Upper lobe of right lung (tissue), 1 donor: ENCODE data around the gene METTL13. TPM values are rescaled to one million over a fixed set of nuclear protein-coding genes. Genes with fewer than 3 reads are reported as not detected.

Experiments used
- ATAC-seq: fragments of 200-7000 bp; cut with Tn5 transposase; one replicate; pipeline ENCODE4 v1.9.1; 2020; ENCODE audit warnings: mild to moderate bottlenecking, moderate library complexity
- DNase-seq: peaks from one replicate; pipeline ENCODE4 v3.0.0-alpha.2; 2020
- H3K27ac ChIP-seq: fragments of 200-600 bp; one replicate; pipeline ENCODE4 v1.8.0; 2022
- H3K27me3 ChIP-seq: fragments of 200-600 bp; one replicate; pipeline ENCODE4 v1.8.0; 2022; ENCODE audit warnings: mild to moderate bottlenecking
- H3K36me3 ChIP-seq: fragments of 200-600 bp; one replicate; pipeline ENCODE4 v1.8.0; 2022
- H3K4me1 ChIP-seq: fragments of 200-600 bp; one replicate; pipeline ENCODE4 v1.8.0; 2022
- H3K4me3 ChIP-seq: fragments of 200-600 bp; one replicate; pipeline ENCODE4 v1.8.0; 2022; ENCODE audit warnings: mild to moderate bottlenecking
- H3K9me3 ChIP-seq: fragments of 200-600 bp; one replicate; pipeline ENCODE4 v1.8.0; 2022
- CTCF ChIP-seq: fragments of 200-600 bp; IDR thresholded peaks from one replicate; pipeline ENCODE4 v1.8.0; 2022; ENCODE audit warnings: antibody characterized with exemption
- intact Hi-C: fragments of 100-400 bp; cut with DNase I; formaldehyde crosslinking; loops from one replicate; pipeline ENCODE4 v1.11.0; 2022
- long read RNA-seq: library from polyadenylated mRNA; unstranded; transcript quantifications from one replicate; pipeline ENCODE4 v2.0.0, GENCODE V29; 2021
- total RNA-seq: library from RNA; stranded (reverse); fragmentation: NEBNext Ultra II Directional; extraction: Animal tissue kit (Norgen Biotek cat#: 25700); gene quantifications from one replicate; pipeline ENCODE4 v1.2.1, GENCODE V29; 2021
- donor health status: DM: no; HTN: yes; CAD: no; lungs with severe emphysema.

METTL13 gene
- 27.8 TPM for total RNA-seq
- long read RNA-seq, transcript METTL13-201 (8 exons, 3,327 nt): major isoform, 44 of 62 reads
- long read RNA-seq, partial matches to known transcripts: 7 of 62 reads
- long read RNA-seq, other reads (novel, unspliced or antisense): 8 of 62 reads

GRCh38 chr1:171781176-171781875, at the start of gene METTL13:
Gene METTL13 (plus strand): TSS chr1:171781660. CDS start chr1:171781968, 308 bp downstream.
- Histone ChIP-seq H3K4me1 (peaks cover 16% of the 10 kb centered on the region), H3K27ac (peak within 1 kb of the TSS; percentile 84), H3K36me3 (peaks cover 17% of the 10 kb centered on the region), H3K4me3 (peak within 1 kb of the TSS; percentile 81), H3K27me3 (no peaks in the 10 kb centered on the region), H3K9me3 (no peaks in the 10 kb centered on the region)
- intact Hi-C loops: no loop called here
- peak; percentile 99 for DNase-seq
- no peak for TF ChIP-seq CTCF
- ATAC-seq: peak; percentile 99

GRCh38 chr1:171736196-171736595, 45.3 kb upstream of the METTL13 start:
- DNase-seq (no peak), ATAC-seq (peak; percentile 70)
- Histone ChIP-seq H3K4me1 (peaks cover 17% of the 10 kb centered on the region), H3K27me3 (no peaks in the 10 kb centered on the region), H3K36me3 (peaks cover 55% of the 10 kb centered on the region), H3K9me3 (no peaks in the 10 kb centered on the region), H3K4me3 (no peak overlapping the region), H3K27ac (no peak overlapping the region)
- intact Hi-C loops: no loop called here
- TF ChIP-seq CTCF: no peak

GRCh38 chr1:171738911-171739310, 42.5 kb upstream of the METTL13 start:
- no peaks in the 10 kb centered on the region for H3K9me3 ChIP-seq
- intact Hi-C loops: no loop called here
- H3K36me3 ChIP-seq: peaks cover 37% of the 10 kb centered on the region
- DNase-seq: no peak
- TF ChIP-seq CTCF: no peak
- H3K4me1 ChIP-seq: peaks cover 26% of the 10 kb centered on the region
- no peak overlapping the region for H3K4me3 ChIP-seq
- ATAC-seq: no peak
- no peak overlapping the region for H3K27ac ChIP-seq
- no peaks in the 10 kb centered on the region for H3K27me3 ChIP-seq

GRCh38 chr1:171739656-171740055, 41.8 kb upstream of the METTL13 start:
- no peak for ATAC-seq
- no peak for TF ChIP-seq CTCF
- H3K9me3 ChIP-seq: no peaks in the 10 kb centered on the region
- peaks cover 34% of the 10 kb centered on the region for H3K36me3 ChIP-seq
- H3K4me1 ChIP-seq: peaks cover 28% of the 10 kb centered on the region
- DNase-seq: no peak
- no peak overlapping the region for H3K27ac ChIP-seq
- intact Hi-C loops: no loop called here
- H3K4me3 ChIP-seq: no peak overlapping the region
- no peaks in the 10 kb centered on the region for H3K27me3 ChIP-seq

GRCh38 chr1:171740356-171740863, 41.0 kb upstream of the METTL13 start:
- intact Hi-C loops: no loop called here
- Histone ChIP-seq H3K4me1 (peaks cover 28% of the 10 kb centered on the region), H3K36me3 (peaks cover 30% of the 10 kb centered on the region), H3K27ac (peak overlapping the region; percentile 96), H3K4me3 (peak overlapping the region; percentile 97), H3K9me3 (no peaks in the 10 kb centered on the region), H3K27me3 (no peaks in the 10 kb centered on the region)
- no peak for TF ChIP-seq CTCF
- no peak for DNase-seq
- no peak for ATAC-seq
